ENCODE measurements around the gene C11orf21. TPM values are rescaled to one million over a fixed set of nuclear protein-coding genes. Genes with fewer than 3 reads are reported as not detected.

C11orf21 gene
- total and polyA plus RNA-seq, 10 of the 15 experiments (the other 5 are each of a cell fraction or from before 2014, with no cell fraction given): 0.04 to 0.26 (median 0.11) TPM; not detected in 7

DNA sequence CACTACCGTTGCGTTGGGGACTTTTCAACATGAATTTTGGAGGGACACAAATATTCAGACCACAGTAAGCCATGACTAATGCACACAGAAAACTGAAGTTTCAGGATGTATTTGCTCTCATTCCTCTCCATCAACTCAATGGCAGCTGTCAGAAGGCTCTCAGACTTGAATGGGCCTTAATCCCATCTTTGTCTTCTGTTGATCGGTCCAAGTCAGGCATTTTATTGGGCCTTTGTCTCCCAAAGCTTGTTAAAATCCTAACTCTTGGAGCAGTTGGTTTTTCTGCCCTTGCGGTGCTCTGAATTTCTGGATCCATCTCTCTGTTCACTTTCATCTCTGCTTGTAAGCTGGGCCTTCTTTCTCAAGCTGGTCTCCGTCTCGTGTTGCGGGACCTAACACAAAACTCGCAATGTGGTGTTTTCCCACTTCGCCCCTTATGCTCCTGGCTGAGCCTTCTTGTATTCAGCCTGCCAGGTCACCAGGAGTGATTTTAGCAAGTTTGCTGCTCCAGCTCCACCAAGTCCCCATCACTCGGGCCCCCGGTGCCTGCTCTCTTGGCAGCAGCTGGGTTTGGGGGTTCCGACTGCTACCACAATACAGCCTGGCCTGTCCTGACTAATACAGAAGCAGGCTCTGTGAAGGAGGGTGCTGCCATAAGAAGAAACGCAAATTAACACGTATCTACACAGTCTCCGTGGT lies 27.1 kb upstream of the C11orf21 start:
- H3K4me2 ChIP-seq (ENCODE audit: control insufficient read depth, insufficient read depth): no peak overlapping the region
- H3K4me1 ChIP-seq (ENCODE audit: control insufficient read depth, insufficient read depth, low read length): no peaks in the 10 kb centered on the region
- no peak overlapping the region for H3K4me3 ChIP-seq
- no peak overlapping the region for H3K27ac ChIP-seq (ENCODE audit: control insufficient read depth, insufficient read depth)
- CTCF ChIA-PET: no interaction called here
- no peak overlapping the region for H3K9ac ChIP-seq (ENCODE audit: control insufficient read depth, insufficient read depth, low read length)
- no peaks in the 10 kb centered on the region for H4K20me1 ChIP-seq (ENCODE audit: control insufficient read depth, insufficient read depth)
- TF ChIP-seq MXI1 (IDR thresholded peaks at IDR 0.05; ENCODE audit: low read depth, low read length) (no peak), ZSCAN29 (IDR thresholded peaks at IDR 0.05) (no peak), ZNF274 (IDR thresholded peaks at IDR 0.05; ENCODE audit: insufficient read depth, insufficient read length) (no peak), NRF1 (conservative IDR thresholded peaks at IDR 0.05; ENCODE audit: low read depth, low read length) (no peak), PAX8 (IDR thresholded peaks at IDR 0.05) (no peak), POLR2AphosphoS2 (IDR thresholded peaks at IDR 0.05; ENCODE audit: low read depth, low read length) (no peak)
- no peak for DNase-seq (ENCODE audit: low read depth, low spot score)
- RAD21 ChIA-PET (ENCODE audit: unreplicated experiment): no interaction called here
- H3K27me3 ChIP-seq (replicated peaks in 1 of 2; ENCODE audit: control insufficient read depth in 2 of 2, insufficient read depth in 2 of 2, low read length in 1 of 2): no peaks in the 10 kb centered on the region
- no TSS peak for BruUV-seq (replicated peaks)
- no peak for FAIRE-seq
- SMC1A ChIA-PET (ENCODE audit: uncharacterized antibody, unreplicated experiment): interaction anchor here (1.1 kb wide), 1 partner anchor 22 kb away, joined by 3 read pairs; no protein-coding TSS in a partner anchor
- POLR2A ChIA-PET: no interaction called here
- 51% methylated on average over 15 of the region's 15 CpGs for WGBS (ENCODE audit: insufficient coverage, insufficient replicate concordance, low lambda C conversion rate, missing lambda C conversion rate)
- H3K9me3 ChIP-seq (replicated peaks; ENCODE audit: control insufficient read depth, insufficient read depth, low read length): no peaks in the 10 kb centered on the region; the same call in 2 of the 3 replicates
- H2AFZ ChIP-seq (ENCODE audit: control insufficient read depth, low read depth, low read length): no peak overlapping the region
- in situ Hi-C loops (cut with MboI): no loop called here
- no peaks in the 10 kb centered on the region for H3K36me3 ChIP-seq (ENCODE audit: control insufficient read depth in 2 of 2, insufficient read depth in 2 of 2, low read length in 1 of 2)
- no peaks in the 10 kb centered on the region for H3K79me2 ChIP-seq (ENCODE audit: control insufficient read depth, insufficient read depth, low read length)
- ATAC-seq: no peak
- intact Hi-C loops (cut with micrococcal nuclease; ENCODE audit: unreplicated experiment): no loop called here

DNA sequence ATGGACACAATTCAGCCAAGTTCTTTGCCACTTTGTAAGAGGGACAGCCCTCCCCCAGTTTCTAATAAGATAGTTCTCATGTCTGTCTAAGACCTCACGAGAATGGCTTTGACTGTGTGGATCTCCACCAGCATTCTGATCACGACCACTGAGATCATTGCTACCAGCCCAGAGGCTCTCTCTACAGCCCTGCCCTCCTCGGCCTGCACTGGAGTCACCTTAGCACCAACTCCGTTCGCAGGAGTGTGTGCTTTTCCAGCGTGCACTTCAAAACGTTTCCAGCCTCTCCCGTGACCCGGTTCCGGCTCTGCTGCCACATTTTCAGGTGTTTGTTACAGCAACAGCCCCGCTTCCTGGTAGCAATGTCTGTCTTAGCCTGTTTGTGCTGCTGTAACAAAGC lies 26.3 kb upstream of the C11orf21 start:
- Histone ChIP-seq H3K9me3 (replicated peaks; ENCODE audit: control insufficient read depth, insufficient read depth, low read length) (no peaks in the 10 kb centered on the region; the same call in 2 of the 3 replicates), H2AFZ (ENCODE audit: control insufficient read depth, low read depth, low read length) (no peak overlapping the region), H3K27ac (ENCODE audit: control insufficient read depth, insufficient read depth) (no peak overlapping the region), H3K9ac (ENCODE audit: control insufficient read depth, insufficient read depth, low read length) (no peak overlapping the region), H3K36me3 (ENCODE audit: control insufficient read depth in 2 of 2, insufficient read depth in 2 of 2, low read length in 1 of 2) (no peaks in the 10 kb centered on the region), H3K4me1 (ENCODE audit: control insufficient read depth, insufficient read depth, low read length) (no peaks in the 10 kb centered on the region), H4K20me1 (ENCODE audit: control insufficient read depth, insufficient read depth) (no peaks in the 10 kb centered on the region), H3K27me3 (replicated peaks in 1 of 2; ENCODE audit: control insufficient read depth in 2 of 2, insufficient read depth in 2 of 2, low read length in 1 of 2) (no peaks in the 10 kb centered on the region), H3K4me2 (ENCODE audit: control insufficient read depth, insufficient read depth) (no peak overlapping the region), H3K79me2 (ENCODE audit: control insufficient read depth, insufficient read depth, low read length) (no peaks in the 10 kb centered on the region), H3K4me3 (no peak overlapping the region)
- no TSS peak for BruUV-seq (replicated peaks)
- CTCF ChIA-PET: no interaction called here
- FAIRE-seq (no peak), DNase-seq (ENCODE audit: low read depth, low spot score) (no peak), ATAC-seq (no peak)
- WGBS (ENCODE audit: insufficient coverage, insufficient replicate concordance, low lambda C conversion rate, missing lambda C conversion rate): 48% methylated on average over 11 of the region's 11 CpGs
- RAD21 ChIA-PET (ENCODE audit: unreplicated experiment): no interaction called here
- intact Hi-C loops (cut with micrococcal nuclease; ENCODE audit: unreplicated experiment): no loop called here
- POLR2A ChIA-PET: no interaction called here
- SMC1A ChIA-PET (ENCODE audit: uncharacterized antibody, unreplicated experiment): no interaction called here
- in situ Hi-C loops (cut with MboI): no loop called here
- TF ChIP-seq TCF7 (IDR thresholded peaks at IDR 0.05; ENCODE audit: borderline replicate concordance) (no peak), KAT2A (conservative IDR thresholded peaks at IDR 0.05; ENCODE audit: control insufficient read depth, low read depth, low read length) (no peak), GATAD2B (conservative IDR thresholded peaks at IDR 0.05; ENCODE audit: low read depth) (no peak), SRF (IDR thresholded peaks at IDR 0.05; ENCODE audit: low read depth in 2 of 2, low read length in 2 of 2) (no peak)
- TF ChIP-seq, protein P1, sequence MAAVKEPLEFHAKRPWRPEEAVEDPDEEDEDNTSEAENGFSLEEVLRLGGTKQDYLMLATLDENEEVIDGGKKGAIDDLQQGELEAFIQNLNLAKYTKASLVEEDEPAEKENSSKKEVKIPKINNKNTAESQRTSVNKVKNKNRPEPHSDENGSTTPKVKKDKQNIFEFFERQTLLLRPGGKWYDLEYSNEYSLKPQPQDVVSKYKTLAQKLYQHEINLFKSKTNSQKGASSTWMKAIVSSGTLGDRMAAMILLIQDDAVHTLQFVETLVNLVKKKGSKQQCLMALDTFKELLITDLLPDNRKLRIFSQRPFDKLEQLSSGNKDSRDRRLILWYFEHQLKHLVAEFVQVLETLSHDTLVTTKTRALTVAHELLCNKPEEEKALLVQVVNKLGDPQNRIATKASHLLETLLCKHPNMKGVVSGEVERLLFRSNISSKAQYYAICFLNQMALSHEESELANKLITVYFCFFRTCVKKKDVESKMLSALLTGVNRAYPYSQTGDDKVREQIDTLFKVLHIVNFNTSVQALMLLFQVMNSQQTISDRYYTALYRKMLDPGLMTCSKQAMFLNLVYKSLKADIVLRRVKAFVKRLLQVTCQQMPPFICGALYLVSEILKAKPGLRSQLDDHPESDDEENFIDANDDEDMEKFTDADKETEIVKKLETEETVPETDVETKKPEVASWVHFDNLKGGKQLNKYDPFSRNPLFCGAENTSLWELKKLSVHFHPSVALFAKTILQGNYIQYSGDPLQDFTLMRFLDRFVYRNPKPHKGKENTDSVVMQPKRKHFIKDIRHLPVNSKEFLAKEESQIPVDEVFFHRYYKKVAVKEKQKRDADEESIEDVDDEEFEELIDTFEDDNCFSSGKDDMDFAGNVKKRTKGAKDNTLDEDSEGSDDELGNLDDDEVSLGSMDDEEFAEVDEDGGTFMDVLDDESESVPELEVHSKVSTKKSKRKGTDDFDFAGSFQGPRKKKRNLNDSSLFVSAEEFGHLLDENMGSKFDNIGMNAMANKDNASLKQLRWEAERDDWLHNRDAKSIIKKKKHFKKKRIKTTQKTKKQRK (IDR thresholded peaks at IDR 0.05; ENCODE audit: low read depth, low read length): no peak
